Right lobe of liver (tissue), 6 donors: ENCODE data around the gene ZMYND10. TPM values are rescaled to one million over a fixed set of nuclear protein-coding genes. Genes with fewer than 3 reads are reported as not detected.

Source experiments
- ATAC-seq, 4 donors: fragments of 200-7000 bp; cut with Tn5 transposase; one replicate each; pipeline ENCODE4 v1.9.1; 2020; ENCODE audit warnings: mild to moderate bottlenecking in 4 of 4, moderate library complexity in 4 of 4
- DNase-seq, 3 donors: peaks; one replicate each; pipeline ENCODE4 v3.0.0-alpha.2; 2020
- H3K27ac ChIP-seq, 3 donors: fragments of 200-600 bp; one replicate each; pipeline ENCODE4 v1.8.0; 2022
- H3K27me3 ChIP-seq, 2 donors: fragments of 200-600 bp; one replicate each; pipeline ENCODE4 v1.8.0; 2022
- H3K36me3 ChIP-seq, 4 donors: fragments of 200-600 bp; sonication (generic) in 1 of 4; one replicate each; pipeline versions ENCODE4 v1.5.1 to v1.8.0; 2017 to 2022; ENCODE audit warnings: control low read depth in 1 of 4
- H3K4me1 ChIP-seq, 4 donors: fragments of 200-600 bp; sonication (generic) in 1 of 4; one replicate each; pipeline versions ENCODE4 v1.5.1 to v1.8.0; 2017 to 2022; ENCODE audit warnings: control low read depth in 1 of 4
- H3K4me3 ChIP-seq, 3 donors: fragments of 200-600 bp; one replicate each; pipeline ENCODE4 v1.8.0; 2022
- H3K9me3 ChIP-seq, 4 donors: fragments of 200-600 bp; sonication (generic) in 1 of 4; one replicate each; pipeline versions ENCODE4 v1.5.1 to v1.8.0; 2017 to 2022; ENCODE audit warnings: control low read depth in 1 of 4
- CTCF ChIP-seq, 4 donors: fragments of 200-600 bp in 3 of 4; fragments of 450-650 bp in 1 of 4; IDR thresholded peaks; one replicate each; pipeline versions ENCODE4 v1.5.1 to v1.8.0; 2016 to 2022; ENCODE audit warnings: antibody characterized with exemption in 4 of 4, mild to moderate bottlenecking in 2 of 4
- POLR2A ChIP-seq: fragments of 450-650 bp; IDR thresholded peaks from one replicate; pipeline ENCODE4 v1.6.1; 2017; ENCODE audit warnings: antibody characterized with exemption, mild to moderate bottlenecking
- WGBS: methylation state at CpG from one replicate; pipeline ENCODE4 v1.1.6; 2018; ENCODE audit warnings: low coverage, low lambda C conversion rate; ENCODE audit not compliant: insufficient coverage; ENCODE audit errors: missing lambda C conversion rate; 5-methylcytosine and 5-hydroxymethylcytosine counted together
- intact Hi-C, 2 donors: fragments of 100-400 bp; cut with DNase I; formaldehyde crosslinking; loops; one replicate each; pipeline versions ENCODE4 v1.11.2 to v1.14.1; 2022
- total RNA-seq, 6 experiments: library from RNA; depleted of rRNA in 2 of 6; stranded (reverse); fragments of >200 nt in 2 of 6; fragmentation: NEBNext Ultra II Directional in 3 of 6; extraction: Animal tissue kit (Norgen Biotek cat#: 25700) in 3 of 6; gene quantifications; one replicate each; pipeline versions ENCODE4 v1.1.0 to v1.2.4, GENCODE V29; 2016 to 2023
- donor health status: DM: no; HTN: yes; CAD: no.
- donor health status: DM: no; HTN: no; CAD: no.
- donor health status: DM: no; HTN: no; CAD: no.
- donor health status: DM: no; HTN: yes; CAD: no.
- donor health status: DM: no; HTN: yes; CAD: no.

The ZMYND10 gene
- total RNA-seq, 6 experiments from 2014 or later = 0.25 to 0.70 (median 0.46) TPM

DNA sequence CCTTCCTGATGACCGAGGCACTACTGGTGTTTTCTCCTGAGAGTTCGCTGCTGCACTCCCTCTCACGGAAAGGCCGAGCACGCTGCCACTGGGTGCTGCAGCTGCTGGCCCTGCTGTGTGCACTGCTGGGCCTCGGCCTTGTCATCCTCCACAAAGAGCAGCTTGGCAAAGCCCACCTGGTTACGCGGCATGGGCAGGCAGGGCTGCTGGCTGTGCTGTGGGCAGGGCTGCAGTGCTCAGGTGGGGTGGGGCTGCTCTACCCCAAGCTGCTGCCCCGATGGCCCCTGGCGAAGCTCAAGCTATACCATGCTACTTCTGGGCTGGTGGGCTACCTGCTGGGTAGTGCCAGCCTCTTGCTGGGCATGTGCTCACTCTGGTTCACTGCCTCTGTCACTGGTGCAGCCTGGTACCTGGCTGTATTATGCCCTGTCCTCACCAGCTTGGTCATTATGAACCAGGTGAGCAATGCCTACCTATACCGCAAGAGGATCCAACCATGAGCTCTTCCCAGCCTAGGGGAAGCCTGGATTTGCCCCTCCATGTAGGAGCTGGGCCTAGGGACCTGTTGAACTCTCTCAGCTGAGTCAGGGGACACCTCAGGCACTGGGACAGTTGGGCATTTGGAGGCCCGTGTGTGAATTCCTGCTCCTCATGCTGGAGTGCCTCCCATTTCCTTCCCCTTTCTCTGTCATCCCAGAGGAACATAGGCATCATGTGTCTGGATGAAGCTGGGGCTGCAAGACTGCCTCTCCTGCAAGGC is 7.9 kb upstream of the ZMYND10 start:
- no peaks in the 10 kb centered on the region for H3K27me3 ChIP-seq
- no peak for TF ChIP-seq CTCF (IDR thresholded peaks at IDR 0.05)
- TF ChIP-seq POLR2A = no peak
- peak overlapping the region in 1 of 3 donors; percentile 51 for H3K27ac ChIP-seq
- ATAC-seq (no peak), DNase-seq (no peak)
- 100% methylated on average over 1 of the region's 12 CpGs for WGBS
- H3K9me3 ChIP-seq = no peaks in the 10 kb centered on the region
- no peak overlapping the region for H3K4me3 ChIP-seq
- peaks cover 0 to 28% (median 5%) of the 10 kb centered on the region in 4 donors for H3K36me3 ChIP-seq
- intact Hi-C loops = no loop called here
- H3K4me1 ChIP-seq = peaks cover 0 to 55% (median 31%) of the 10 kb centered on the region in 4 donors

- DNase-seq (no peak), ATAC-seq (peak in 1 of 4 donors; percentile 20)
- Histone ChIP-seq H3K27ac (no peak overlapping the region), H3K4me3 (no peak overlapping the region), H3K36me3 (peaks cover 0 to 29% (median 5%) of the 10 kb centered on the region in 4 donors), H3K27me3 (no peaks in the 10 kb centered on the region), H3K4me1 (peaks cover 0 to 49% (median 27%) of the 10 kb centered on the region in 4 donors), H3K9me3 (no peaks in the 10 kb centered on the region)
- TF ChIP-seq CTCF (IDR thresholded peaks at IDR 0.05) = peak in 1 of 4 donors; percentile 16
- no peak for TF ChIP-seq POLR2A
- intact Hi-C loops = no loop called here
- 16% methylated on average over 2 of the region's 2 CpGs for WGBS
These were observed 7.2 kb upstream of the ZMYND10 start for GRCh38 chr3:50352781-50353180.

DNA sequence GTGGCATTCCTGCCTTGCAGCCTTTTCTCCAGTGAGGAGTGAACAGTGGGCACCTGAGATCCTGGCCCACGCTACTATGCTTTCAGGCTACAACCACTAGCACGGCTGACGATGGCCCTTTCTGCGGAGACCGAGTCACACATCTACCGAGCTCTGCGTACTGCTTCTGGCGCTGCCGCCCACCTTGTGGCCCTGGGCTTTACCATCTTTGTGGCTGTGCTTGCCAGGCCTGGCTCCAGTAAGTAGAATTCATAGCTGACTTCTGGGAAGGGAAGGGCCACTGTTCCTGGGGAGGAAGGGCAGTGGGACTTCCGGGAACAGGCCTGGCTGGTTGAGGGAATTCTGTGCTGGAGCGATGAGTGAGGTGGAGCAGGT is 5.8 kb upstream of the ZMYND10 start:
- peaks cover 0 to 29% (median 5%) of the 10 kb centered on the region in 4 donors for H3K36me3 ChIP-seq
- peak overlapping the region in 2 of 3 donors; percentile 43 to 92 for H3K27ac ChIP-seq
- ATAC-seq = no peak
- TF ChIP-seq CTCF (IDR thresholded peaks at IDR 0.05) = no peak
- TF ChIP-seq POLR2A = no peak
- H3K4me3 ChIP-seq = peak overlapping the region; percentile 74 to 78 (median 74)
- intact Hi-C loops = no loop called here
- H3K4me1 ChIP-seq = peaks cover 0 to 39% (median 16%) of the 10 kb centered on the region in 4 donors
- no peaks in the 10 kb centered on the region for H3K9me3 ChIP-seq
- H3K27me3 ChIP-seq = no peaks in the 10 kb centered on the region
- no peak for DNase-seq
- WGBS = 56% methylated on average over 2 of the region's 11 CpGs

- Histone ChIP-seq H3K27ac (peak within 1 kb of the TSS; percentile 90 to 92 (median 91)), H3K36me3 (peaks cover 0 to 29% (median 5%) of the 10 kb centered on the region in 4 donors)
- intact Hi-C loops = no loop called here
These were observed 5.2 kb upstream of the ZMYND10 start, which contains the start of the genes CYB561D2 and NPRL2 for GRCh38 chr3:50350527-50351322. TSS of gene CYB561D2 (plus strand) at chr3:50350862. CDS start at chr3:50351434, 572 bp downstream. TSS of gene NPRL2 (minus strand) at chr3:50350775. CDS start at chr3:50350652, 123 bp downstream.

More at GRCh38 chr3:50350527-50351322, 5.2 kb upstream of the ZMYND10 start, which contains the start of the genes CYB561D2 and NPRL2:
- TF ChIP-seq POLR2A (peak; percentile 89), CTCF (IDR thresholded peaks at IDR 0.05) (no peak)
- Histone ChIP-seq H3K9me3 (no peaks in the 10 kb centered on the region), H3K27me3 (no peaks in the 10 kb centered on the region), H3K4me3 (peak within 1 kb of the TSS; percentile 74 to 78 (median 74)), H3K4me1 (peaks cover 0 to 34% (median 12%) of the 10 kb centered on the region in 4 donors)
- ATAC-seq (peak; percentile 83 to 94 (median 92)), DNase-seq (peak; percentile 98 to 99 (median 99))
- no CpG with 5 or more reads among the region's 64 CpGs for WGBS
